GM18499 (cell line): Measurements from ENCODE around the gene CD180.
A peak's percentile ranks its signal among the peaks of the same experiment; 100 is the strongest.

Experiments
- ATAC-seq: cut with Tn5 transposase; IDR thresholded peaks from one replicate; pipeline ENCODE4 v1.9.1; 2021; ENCODE audit warnings: moderate number of reproducible peaks; ENCODE audit not compliant: insufficient read depth, unreplicated experiment

The CD180 gene

GRCh38 chr5:67214036-67214435 is 17.4 kb upstream of the CD180 start:
- no peak for ATAC-seq

GRCh38 chr5:67211926-67212325 is 15.3 kb upstream of the CD180 start:
- no peak for ATAC-seq

GRCh38 chr5:67209141-67209771 is 12.7 kb upstream of the CD180 start:
- no peak for ATAC-seq

- no peak for ATAC-seq
Observed at GRCh38 chr5:67208403-67208802, 11.8 kb upstream of the CD180 start.

GRCh38 chr5:67206929-67207328 is 10.3 kb upstream of the CD180 start:
- peak; percentile 78 for ATAC-seq

- ATAC-seq = no peak
Observed at GRCh38 chr5:67206461-67206860, 9.9 kb upstream of the CD180 start.

- no peak for ATAC-seq
Observed at GRCh38 chr5:67205981-67206380, 9.4 kb upstream of the CD180 start.

- ATAC-seq = no peak
Observed at GRCh38 chr5:67204821-67205220, 8.2 kb upstream of the CD180 start.

- no peak for ATAC-seq
Observed at GRCh38 chr5:67203701-67204074, 7.1 kb upstream of the CD180 start.

GRCh38 chr5:67202828-67203227 is 6.2 kb upstream of the CD180 start:
- no peak for ATAC-seq

GRCh38 chr5:67201897-67202549 is 5.4 kb upstream of the CD180 start:
- no peak for ATAC-seq

- no peak for ATAC-seq
Observed at GRCh38 chr5:67200809-67201562, 4.4 kb upstream of the CD180 start.

- no peak for ATAC-seq
Observed at GRCh38 chr5:67199859-67200258, 3.3 kb upstream of the CD180 start.

- no peak for ATAC-seq
Observed at GRCh38 chr5:67198917-67199316, 2.3 kb upstream of the CD180 start.

- ATAC-seq = no peak
Observed at GRCh38 chr5:67197536-67197935, 937 bp upstream of the CD180 start.

GRCh38 chr5:67195406-67196275 is 958 bp downstream of the CD180 start:
- no peak for ATAC-seq

- ATAC-seq = no peak
Observed at GRCh38 chr5:67194166-67194565, 2.4 kb downstream of the CD180 start.

GRCh38 chr5:67193439-67193807 is 3.2 kb downstream of the CD180 start:
- ATAC-seq = no peak

- no peak for ATAC-seq
Observed at GRCh38 chr5:67192719-67193438, 3.7 kb downstream of the CD180 start.

- no peak for ATAC-seq
Observed at GRCh38 chr5:67190861-67191260, 5.7 kb downstream of the CD180 start.
